IPS DF 19.7 (cell line): ENCODE results near the gene DCUN1D3.
"Not testable (repeated sequence)": the region's sequence is repeated elsewhere in the genome, so short reads cannot be mapped to it uniquely, and the experiment has no call there.

Experiments used
- DNase-seq: peaks from one replicate; pipeline ENCODE4 v3.0.0-alpha.2; 2013; ENCODE audit warnings: low read depth, low spot score

DCUN1D3 gene

GRCh38 chr16:20887207-20887606 is 13.0 kb downstream of the DCUN1D3 start:
- no peak for DNase-seq

- no peak for DNase-seq
Observed at GRCh38 chr16:20886320-20886719, 13.8 kb downstream of the DCUN1D3 start.

- no peak for DNase-seq
Observed at GRCh38 chr16:20884240-20884556, 16.0 kb downstream of the DCUN1D3 start.

- no peak for DNase-seq
Observed at GRCh38 chr16:20883554-20884239, 16.5 kb downstream of the DCUN1D3 start.

- DNase-seq, result no peak
Observed at GRCh38 chr16:20881503-20881878, 18.7 kb downstream of the DCUN1D3 start.

- no peak for DNase-seq
Observed at GRCh38 chr16:20880867-20881502, 19.2 kb downstream of the DCUN1D3 start.

- DNase-seq, result no peak
Observed at GRCh38 chr16:20879175-20880040, 20.8 kb downstream of the DCUN1D3 start.

- no peak for DNase-seq
Observed at GRCh38 chr16:20878682-20879147, 21.4 kb downstream of the DCUN1D3 start.

GRCh38 chr16:20875355-20875650 is 24.9 kb downstream of the DCUN1D3 start:
- no peak for DNase-seq

- DNase-seq, result no peak
Observed at GRCh38 chr16:20874088-20874581, 26.0 kb downstream of the DCUN1D3 start.

- no peak for DNase-seq
Observed at GRCh38 chr16:20873331-20873730, 26.8 kb downstream of the DCUN1D3 start.

- no peak for DNase-seq
Observed at GRCh38 chr16:20871941-20872815, 28.0 kb downstream of the DCUN1D3 start.

GRCh38 chr16:20871258-20871657 is 28.9 kb downstream of the DCUN1D3 start:
- DNase-seq, result no peak

GRCh38 chr16:20870122-20870820 is 29.9 kb downstream of the DCUN1D3 start:
- no peak for DNase-seq

GRCh38 chr16:20868890-20869289 is 31.3 kb downstream of the DCUN1D3 start:
- DNase-seq, result no peak

GRCh38 chr16:20867585-20867984 is 32.6 kb downstream of the DCUN1D3 start:
- DNase-seq, result no peak

GRCh38 chr16:20866801-20867200 is 33.4 kb downstream of the DCUN1D3 start:
- DNase-seq, result no peak

GRCh38 chr16:20866145-20866772 is 33.9 kb downstream of the DCUN1D3 start:
- no peak for DNase-seq

GRCh38 chr16:20865420-20866131 is 34.6 kb downstream of the DCUN1D3 start:
- no peak for DNase-seq

GRCh38 chr16:20864376-20864775 is 35.8 kb downstream of the DCUN1D3 start:
- DNase-seq, result not testable (repeated sequence)
